Endothelial cell of hepatic sinusoid (primary cell): ENCODE results near the gene CNGB1.
"Not testable (repeated sequence)": the region's sequence is repeated elsewhere in the genome, so short reads cannot be mapped to it uniquely, and the experiment has no call there.

Source experiments
- in situ Hi-C: cut with HindIII; loops from 2 replicates; pipeline ENCODE4 v1.10.0; 2017; ENCODE audit warnings: low sequenced_read_pairs

Gene CNGB1

GRCh38 chr16:57844416-57845030 lies 126.4 kb downstream of the CNGB1 start:
- in situ Hi-C loops = no loop called here

GRCh38 chr16:57843400-57843799 lies 127.5 kb downstream of the CNGB1 start:
- in situ Hi-C loops = no loop called here

GRCh38 chr16:57842601-57843000 lies 128.3 kb downstream of the CNGB1 start:
- in situ Hi-C loops = no loop called here

GRCh38 chr16:57840833-57841232 lies 130.1 kb downstream of the CNGB1 start:
- in situ Hi-C loops = no loop called here

GRCh38 chr16:57838161-57838560 lies 132.8 kb downstream of the CNGB1 start:
- in situ Hi-C loops = no loop called here

GRCh38 chr16:57837305-57838125 lies 133.4 kb downstream of the CNGB1 start:
- in situ Hi-C loops = no loop called here

- in situ Hi-C loops = not testable (repeated sequence)
Observed at GRCh38 chr16:57835439-57835838, 135.5 kb downstream of the CNGB1 start.

- in situ Hi-C loops = loop anchor here (5.0 kb wide), 1 partner anchor 37 kb away; no protein-coding TSS in a partner anchor
Observed at GRCh38 chr16:57834936-57835335, 136.0 kb downstream of the CNGB1 start.
